Coronary artery (tissue), 2 donors: ENCODE data around the gene RAB5B.
"Not testable (repeated sequence)": the region's sequence is repeated elsewhere in the genome, so short reads cannot be mapped to it uniquely, and the experiment has no call there.

Experiments used
- DNase-seq: peaks from one replicate; pipeline ENCODE4 v3.0.0-alpha.2; 2017; ENCODE audit warnings: low spot score
- H3K27ac ChIP-seq, 2 donors: fragments of 200-600 bp; sonication (generic); one replicate each; pipeline ENCODE4 v1.5.1; 2016 to 2019
- H3K4me3 ChIP-seq: fragments of 200-600 bp; sonication (generic); 2 replicates; pipeline ENCODE4 v1.5.1; 2016; ENCODE audit warnings: mild to moderate bottlenecking, moderate library complexity
- CTCF ChIP-seq: fragments of 200-600 bp; sonication (generic); IDR thresholded peaks from one replicate; pipeline ENCODE4 v1.5.1; 2019; ENCODE audit warnings: antibody characterized with exemption

Gene RAB5B

DNA sequence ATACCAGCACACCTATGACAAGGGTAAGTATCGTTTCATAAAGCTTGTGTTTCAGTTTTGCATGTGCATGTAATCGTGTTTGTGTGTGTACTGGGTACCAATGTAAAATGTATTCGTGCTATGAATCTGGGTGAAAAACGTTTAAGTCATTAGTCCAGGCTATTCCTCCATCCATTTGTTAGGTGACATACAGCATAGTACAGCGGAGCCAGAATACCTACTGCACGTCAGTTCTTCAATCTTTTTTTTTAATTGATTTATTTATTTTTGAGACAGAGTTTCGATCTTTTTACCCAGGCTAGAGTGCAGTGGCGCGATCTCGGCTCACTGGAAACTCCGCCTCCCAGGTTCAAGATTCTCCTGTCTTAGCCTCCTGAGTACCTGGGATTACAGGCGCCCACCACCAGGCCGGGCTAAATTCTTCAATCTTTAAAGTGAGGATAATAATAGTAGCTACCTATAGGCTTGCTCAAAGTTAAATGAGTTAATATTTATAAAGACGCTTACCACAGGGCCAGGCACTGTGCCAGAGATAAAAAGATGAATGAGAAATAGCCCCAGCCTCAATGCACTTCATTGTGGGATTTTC lies 67.2 kb downstream of the RAB5B start:
- H3K27ac ChIP-seq: peak overlapping the region; percentile 80 to 98
- H3K4me3 ChIP-seq: peak overlapping the region; percentile 79
- no peak for DNase-seq
- TF ChIP-seq CTCF: no peak

DNA sequence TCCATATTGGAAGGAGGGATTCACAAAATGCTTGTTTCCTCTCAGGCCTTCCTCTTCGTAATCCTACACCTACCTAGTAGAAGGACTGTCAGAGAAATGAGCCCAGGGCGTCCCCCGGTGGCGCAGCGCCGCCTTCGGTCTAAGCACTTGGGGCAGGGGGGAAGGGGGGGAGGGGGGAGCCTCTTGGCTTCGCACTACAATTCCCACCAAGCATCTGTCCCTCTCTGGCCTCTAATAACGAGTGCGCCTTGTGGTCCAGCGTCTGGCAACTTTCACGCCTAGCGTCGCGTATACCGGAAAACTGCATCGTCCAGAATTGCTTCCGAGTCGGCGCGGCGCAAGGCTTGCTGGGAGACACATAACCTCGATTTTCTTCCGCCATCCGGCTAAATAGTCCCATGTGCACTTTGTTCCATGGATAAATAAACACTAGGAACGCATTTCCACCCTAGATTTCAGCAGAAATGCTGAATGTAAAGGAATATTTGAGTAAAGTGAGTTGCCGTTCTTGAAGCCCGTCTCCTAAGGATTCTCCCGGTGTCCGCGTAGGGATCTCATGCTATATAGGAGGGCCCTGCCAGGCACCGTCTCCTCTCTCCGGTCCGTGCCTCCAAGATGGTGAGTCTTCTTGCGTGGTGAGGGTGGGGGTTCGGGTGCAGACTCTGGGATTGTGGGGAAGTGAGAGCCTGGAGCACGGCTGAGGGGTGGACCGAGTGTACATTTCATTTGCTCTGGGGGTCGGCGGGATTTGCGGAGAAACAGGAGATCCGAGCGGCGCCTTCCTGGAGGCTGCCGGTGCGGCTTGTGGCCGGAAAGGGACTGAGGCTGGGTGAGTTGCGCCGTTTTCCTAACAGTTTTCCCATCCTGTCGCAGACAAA lies 67.9 kb downstream of the RAB5B start, which contains the start of gene RPS26:
TSS of gene RPS26 (plus strand) at position 367 of the 878 bp plus-strand sequence. CDS start at position 616, 249 bp downstream.
- peak; percentile 99 for DNase-seq
- no peak for TF ChIP-seq CTCF
- H3K4me3 ChIP-seq: peak within 1 kb of the TSS; percentile 79
- H3K27ac ChIP-seq: peak within 1 kb of the TSS; percentile 80 to 98

GRCh38 chr12:56042430-56042813 lies 68.5 kb downstream of the RAB5B start:
- peak overlapping the region; percentile 79 for H3K4me3 ChIP-seq
- peak overlapping the region; percentile 80 to 98 for H3K27ac ChIP-seq
- not testable (repeated sequence) for DNase-seq

DNA sequence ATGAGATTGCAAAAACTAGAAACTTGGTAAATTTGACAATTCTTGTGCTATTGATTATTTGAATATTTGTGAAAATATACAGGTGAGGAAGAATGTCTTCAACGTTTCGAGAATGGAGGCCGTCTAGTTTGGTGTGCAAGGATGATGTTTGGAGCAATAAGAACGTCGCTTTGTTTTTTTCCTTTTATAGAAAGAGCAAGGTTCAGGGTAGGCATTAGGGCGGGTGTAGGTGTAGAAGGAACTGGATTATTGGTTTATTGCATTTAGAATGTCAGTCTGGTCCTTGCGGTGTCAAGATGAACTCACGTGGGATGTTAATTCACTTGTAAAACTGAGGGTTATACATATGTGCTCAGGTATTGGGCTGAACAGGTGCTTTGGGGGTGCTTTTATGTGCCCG lies 69.0 kb downstream of the RAB5B start:
- no peak for DNase-seq
- H3K4me3 ChIP-seq: peak overlapping the region; percentile 79
- H3K27ac ChIP-seq: peak overlapping the region in 1 of 2 donors; percentile 98
- no peak for TF ChIP-seq CTCF
